Suprapubic skin (tissue), 3 donors: ENCODE results near the gene RRM2.

Experiments
- CTCF ChIP-seq, 2 donors: fragments of 200-600 bp in 1 of 2; fragments of 450-650 bp in 1 of 2; sonication (generic) in 1 of 2; IDR thresholded peaks; one replicate each; pipeline ENCODE4 v1.5.1; 2016 to 2019; ENCODE audit warnings: antibody characterized with exemption in 2 of 2, mild to moderate bottlenecking in 1 of 2, moderate library complexity in 1 of 2
- EP300 ChIP-seq: sonication (generic); formaldehyde crosslinking; IDR thresholded peaks from one replicate; pipeline ENCODE4 v1.6.1; 2017; ENCODE audit warnings: antibody characterized with exemption
- POLR2A ChIP-seq, 2 donors: fragments of 450-650 bp; IDR thresholded peaks; one replicate each; pipeline ENCODE4 v1.6.1; 2017; ENCODE audit warnings: antibody characterized with exemption in 2 of 2, mild to moderate bottlenecking in 2 of 2, moderate library complexity in 2 of 2

DNA sequence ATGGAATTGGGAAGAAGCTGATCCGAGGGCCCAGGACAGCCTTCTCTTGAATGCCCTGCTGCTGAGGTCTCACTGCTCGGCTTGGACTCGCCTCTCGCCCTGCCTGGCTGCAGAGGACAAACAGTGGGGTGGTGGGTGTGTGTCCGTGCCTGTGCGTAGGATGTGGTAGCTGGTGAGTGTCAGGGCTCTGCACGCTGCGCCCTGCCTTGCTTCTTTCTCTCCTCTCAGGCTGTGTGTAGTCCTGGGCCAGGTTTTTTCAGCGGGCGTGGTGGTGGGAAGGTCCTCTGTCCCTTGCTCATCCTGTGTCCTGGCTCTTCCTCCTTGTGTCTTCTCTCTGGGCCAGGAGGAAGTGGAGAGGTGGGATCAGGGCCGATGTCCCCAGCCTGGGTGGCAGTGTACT, 44.8 kb downstream of the RRM2 start:
- no peak for TF ChIP-seq CTCF (IDR thresholded peaks at IDR 0.05)
- TF ChIP-seq POLR2A (IDR thresholded peaks at IDR 0.05) = no peak
- no peak for TF ChIP-seq EP300
